LNCaP clone FGC (cell line): Measurements from ENCODE around the gene NGLY1.

Source experiments
- DNase-seq: peaks from one replicate; pipeline ENCODE4 v3.0.0-alpha.2; 2011; ENCODE audit warnings: low read depth
- H3K4me3 ChIP-seq: 2 replicates; pipeline ENCODE4 v1.5.1; 2011; ENCODE audit warnings: mild to moderate bottlenecking, low read depth, low read length, control low read depth
- TF ChIP-seq, protein P1 (sequence below): IDR thresholded peaks from 2 replicates; pipeline ENCODE4 v1.5.1; 2012; ENCODE audit warnings: mild to moderate bottlenecking; ENCODE audit not compliant: control insufficient read depth, insufficient read depth; ENCODE audit errors: extremely low read depth

The NGLY1 gene

DNA sequence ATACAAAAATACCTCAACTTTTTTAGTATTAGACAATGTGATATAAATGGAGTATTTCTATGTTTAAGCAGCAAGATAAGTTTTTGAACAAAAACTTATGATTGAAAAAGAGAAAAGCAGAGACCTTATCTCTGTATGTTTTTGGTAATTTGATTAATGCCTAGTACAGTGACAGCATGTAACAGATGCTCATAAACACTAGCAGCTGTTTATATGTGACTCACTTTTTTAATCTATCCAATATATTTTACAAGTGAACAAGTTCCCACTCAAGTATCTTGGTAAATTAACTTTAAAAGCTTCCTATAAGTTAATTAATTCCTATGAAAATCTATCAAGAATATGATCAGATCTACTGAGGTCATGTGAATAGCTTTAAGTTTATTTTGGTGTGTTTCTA is 55.1 kb downstream of the NGLY1 start:
- TF ChIP-seq, protein P1, sequence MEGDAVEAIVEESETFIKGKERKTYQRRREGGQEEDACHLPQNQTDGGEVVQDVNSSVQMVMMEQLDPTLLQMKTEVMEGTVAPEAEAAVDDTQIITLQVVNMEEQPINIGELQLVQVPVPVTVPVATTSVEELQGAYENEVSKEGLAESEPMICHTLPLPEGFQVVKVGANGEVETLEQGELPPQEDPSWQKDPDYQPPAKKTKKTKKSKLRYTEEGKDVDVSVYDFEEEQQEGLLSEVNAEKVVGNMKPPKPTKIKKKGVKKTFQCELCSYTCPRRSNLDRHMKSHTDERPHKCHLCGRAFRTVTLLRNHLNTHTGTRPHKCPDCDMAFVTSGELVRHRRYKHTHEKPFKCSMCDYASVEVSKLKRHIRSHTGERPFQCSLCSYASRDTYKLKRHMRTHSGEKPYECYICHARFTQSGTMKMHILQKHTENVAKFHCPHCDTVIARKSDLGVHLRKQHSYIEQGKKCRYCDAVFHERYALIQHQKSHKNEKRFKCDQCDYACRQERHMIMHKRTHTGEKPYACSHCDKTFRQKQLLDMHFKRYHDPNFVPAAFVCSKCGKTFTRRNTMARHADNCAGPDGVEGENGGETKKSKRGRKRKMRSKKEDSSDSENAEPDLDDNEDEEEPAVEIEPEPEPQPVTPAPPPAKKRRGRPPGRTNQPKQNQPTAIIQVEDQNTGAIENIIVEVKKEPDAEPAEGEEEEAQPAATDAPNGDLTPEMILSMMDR = no peak
- H3K4me3 ChIP-seq = no peak overlapping the region
- DNase-seq = no peak

DNA sequence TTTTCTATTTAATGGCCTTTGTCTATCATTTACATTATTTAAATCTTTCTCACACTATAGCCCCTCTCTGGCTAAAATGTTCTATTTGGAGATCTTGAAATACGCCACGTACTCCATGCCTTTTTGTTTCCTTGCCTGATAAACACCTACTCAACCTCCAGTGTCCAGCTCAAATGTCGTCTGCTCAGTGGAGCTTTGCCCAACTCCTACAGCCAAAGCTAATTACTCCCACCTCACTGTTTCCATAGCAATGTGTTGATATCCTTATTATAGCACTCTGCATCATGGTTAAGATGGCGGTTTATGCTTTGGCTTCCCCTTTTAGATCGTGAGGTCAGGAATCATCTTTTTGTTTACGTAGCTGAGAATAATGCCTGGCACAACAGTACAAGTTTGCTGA is 55.9 kb downstream of the NGLY1 start:
- no peak for DNase-seq
- TF ChIP-seq, protein P1 = no peak

DNA sequence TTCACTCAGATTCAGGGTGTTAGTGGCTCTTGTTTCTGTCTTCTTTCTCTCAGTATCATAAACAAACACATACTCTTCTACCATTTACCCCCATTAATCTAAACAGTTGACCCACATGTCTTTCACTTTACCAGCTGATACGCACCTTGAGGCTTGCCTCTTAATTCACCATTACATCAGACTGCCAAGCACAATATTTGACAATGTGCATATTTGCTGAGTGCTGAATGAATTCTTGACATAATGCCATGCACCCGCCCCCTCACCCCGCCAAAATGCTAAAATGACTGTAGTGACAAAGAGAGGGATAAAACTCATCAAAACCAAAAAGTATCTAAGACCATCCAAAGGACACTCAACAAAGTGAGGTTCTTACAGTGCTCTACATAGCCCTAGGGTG is 57.4 kb downstream of the NGLY1 start:
- TF ChIP-seq, protein P1 = no peak
- DNase-seq = no peak

More for the DNA sequence above, 55.9 kb downstream of the NGLY1 start:
- H3K4me3 ChIP-seq = no peak overlapping the region

DNA sequence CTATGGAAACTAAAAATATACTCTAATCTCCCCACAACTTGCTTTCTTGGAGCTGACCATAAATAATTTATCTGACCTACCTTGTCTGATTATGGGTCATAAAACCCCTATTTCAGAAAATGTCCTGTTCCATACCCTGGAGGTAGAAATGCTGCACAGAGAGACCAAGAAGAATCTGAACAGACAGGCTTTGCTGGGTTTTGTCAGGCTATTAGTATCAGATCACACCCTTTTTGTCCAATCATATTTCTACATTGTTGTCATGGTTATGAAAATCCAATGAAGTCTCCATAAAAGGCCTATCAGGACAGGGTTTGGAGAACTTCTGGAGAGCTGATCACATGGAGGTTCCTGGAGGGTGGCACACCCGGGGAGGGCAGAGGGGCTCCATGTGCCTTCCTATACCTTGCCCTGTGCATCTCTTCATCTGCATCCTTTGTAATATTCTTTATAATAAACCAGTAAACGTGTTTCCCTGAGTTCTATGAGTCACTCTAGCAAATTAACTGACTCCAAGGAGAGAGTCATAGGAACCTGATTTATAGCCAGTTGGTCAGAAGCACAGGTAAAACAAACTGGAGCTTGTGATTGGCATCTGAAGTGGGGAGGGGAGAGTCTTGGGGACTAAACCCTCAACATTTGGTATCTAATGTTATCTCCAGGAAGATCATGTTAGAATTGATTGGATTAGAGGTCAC is 58.1 kb downstream of the NGLY1 start:
- TF ChIP-seq, protein P1 = no peak
- DNase-seq = no peak
- H3K4me3 ChIP-seq = no peak overlapping the region

More for the DNA sequence above, 57.4 kb downstream of the NGLY1 start:
- H3K4me3 ChIP-seq = no peak overlapping the region

DNA sequence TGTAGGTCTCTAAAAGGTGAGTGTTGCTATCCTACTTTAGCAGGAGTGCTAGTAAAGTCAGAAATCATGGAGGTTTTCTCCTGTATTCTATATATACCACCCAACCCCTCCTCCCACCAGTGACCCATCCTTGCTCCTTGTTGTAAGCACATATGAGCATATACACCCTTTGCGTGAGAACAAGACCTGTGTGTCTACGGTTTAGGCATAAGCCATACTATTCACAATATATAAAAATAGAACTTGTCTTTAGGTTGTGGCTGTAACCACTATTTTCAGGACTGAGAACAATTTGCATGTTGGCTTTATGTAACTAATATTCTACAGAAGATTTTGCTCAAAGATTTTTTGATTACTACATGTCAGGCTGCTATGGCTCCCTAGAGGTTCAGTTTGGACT is 59.4 kb downstream of the NGLY1 start:
- no peak for DNase-seq
- H3K4me3 ChIP-seq = no peak overlapping the region
- TF ChIP-seq, protein P1 = no peak

DNA sequence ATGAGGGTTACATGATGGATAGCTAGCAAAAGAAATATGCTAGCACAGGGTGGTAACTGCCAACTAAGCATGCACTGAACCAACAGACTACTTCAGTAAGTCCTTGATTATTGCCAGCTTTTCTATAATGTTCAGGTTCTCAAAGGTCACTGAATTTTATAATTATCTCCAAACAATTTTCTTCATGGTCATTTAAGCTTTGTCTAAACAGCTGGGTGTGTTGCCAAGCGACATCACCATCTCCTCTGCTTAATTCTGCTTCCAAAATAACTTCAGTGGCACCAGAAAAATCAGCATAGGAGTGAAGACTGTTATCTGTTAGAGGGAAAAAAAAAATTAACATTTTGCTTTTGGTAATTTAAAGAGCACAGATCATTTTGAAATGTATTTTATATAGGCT is 63.9 kb downstream of the NGLY1 start:
- TF ChIP-seq, protein P1 = no peak
- no peak overlapping the region for H3K4me3 ChIP-seq
- no peak for DNase-seq
